A549 (cell line): ENCODE measurements around the gene PTPRD.

Experiments
- BHLHE40 ChIP-seq: IDR thresholded peaks from 2 replicates; pipeline ENCODE4 v1.6.1; 2012; ENCODE audit warnings: low read depth, low read length, inconsistent platforms
- HOXA7 ChIP-seq: fragments of 250-450 bp; sonication (Bioruptor Pico); IDR thresholded peaks from 2 replicates; pipeline ENCODE4 v1.5.0; 2020; ENCODE audit warnings: mild to moderate bottlenecking, moderate library complexity
- PHF8 ChIP-seq: fragments of 200-600 bp; sonication (generic); IDR thresholded peaks from 2 replicates; pipeline ENCODE4 v1.6.1; 2016; ENCODE audit warnings: low read depth, mild to moderate bottlenecking, antibody characterized with exemption, moderate library complexity, borderline replicate concordance
- RCOR1 ChIP-seq: fragments of 150-350 bp; IDR thresholded peaks from 2 replicates; pipeline ENCODE4 v1.6.1; 2014; ENCODE audit warnings: antibody characterized with exemption, low read length, low read depth
- RFX5 ChIP-seq: fragments of 450-650 bp; IDR thresholded peaks from 2 replicates; pipeline ENCODE4 v1.7.1; 2014; ENCODE audit warnings: antibody characterized with exemption, mild to moderate bottlenecking, moderate library complexity
- SREBF2 ChIP-seq: fragments of 450-650 bp; IDR thresholded peaks from 2 replicates; pipeline ENCODE4 v1.6.1; 2014; ENCODE audit warnings: mild to moderate bottlenecking, moderate library complexity
- TP53 ChIP-seq: fragments of 250-450 bp; sonication (Bioruptor Pico); IDR thresholded peaks from 2 replicates; pipeline ENCODE4 v1.5.0; 2021; ENCODE audit warnings: mild to moderate bottlenecking, moderate library complexity
- TF ChIP-seq, protein P1 (sequence below): fragments of 200-600 bp; sonication (generic); IDR thresholded peaks from 2 replicates; pipeline ENCODE4 v1.6.1; 2016; ENCODE audit warnings: antibody characterized with exemption, mild to moderate bottlenecking, moderate library complexity
- TF ChIP-seq, protein P2 (sequence below): IDR thresholded peaks from 2 replicates; pipeline ENCODE4 v1.6.1; 2012
- TF ChIP-seq, protein P3 (sequence below): fragments of >200 bp; sonication (Bioruptor Twin); formaldehyde crosslinking; IDR thresholded peaks from 3 replicates; pipeline ENCODE4 v1.5.1; 2016

DNA sequence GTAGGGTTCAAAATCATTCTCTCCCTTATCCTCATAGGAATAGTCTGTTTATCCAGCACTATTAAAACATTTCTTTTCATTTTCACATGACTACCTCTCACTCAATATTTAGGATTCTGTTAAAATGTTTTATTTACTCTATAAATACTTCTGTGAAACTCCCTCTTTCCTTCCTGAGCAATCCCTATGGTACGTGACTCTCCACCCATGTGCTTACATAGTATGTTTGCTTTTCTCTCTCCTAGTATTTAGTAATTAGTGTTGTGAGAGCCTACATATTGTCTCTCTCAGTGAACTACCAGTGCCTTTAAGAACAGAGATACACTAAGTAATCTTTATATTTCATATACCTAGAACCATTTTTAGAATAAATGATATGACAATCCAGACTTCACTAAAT, 46.0 kb downstream of the PTPRD start:
- TF ChIP-seq, protein P1, sequence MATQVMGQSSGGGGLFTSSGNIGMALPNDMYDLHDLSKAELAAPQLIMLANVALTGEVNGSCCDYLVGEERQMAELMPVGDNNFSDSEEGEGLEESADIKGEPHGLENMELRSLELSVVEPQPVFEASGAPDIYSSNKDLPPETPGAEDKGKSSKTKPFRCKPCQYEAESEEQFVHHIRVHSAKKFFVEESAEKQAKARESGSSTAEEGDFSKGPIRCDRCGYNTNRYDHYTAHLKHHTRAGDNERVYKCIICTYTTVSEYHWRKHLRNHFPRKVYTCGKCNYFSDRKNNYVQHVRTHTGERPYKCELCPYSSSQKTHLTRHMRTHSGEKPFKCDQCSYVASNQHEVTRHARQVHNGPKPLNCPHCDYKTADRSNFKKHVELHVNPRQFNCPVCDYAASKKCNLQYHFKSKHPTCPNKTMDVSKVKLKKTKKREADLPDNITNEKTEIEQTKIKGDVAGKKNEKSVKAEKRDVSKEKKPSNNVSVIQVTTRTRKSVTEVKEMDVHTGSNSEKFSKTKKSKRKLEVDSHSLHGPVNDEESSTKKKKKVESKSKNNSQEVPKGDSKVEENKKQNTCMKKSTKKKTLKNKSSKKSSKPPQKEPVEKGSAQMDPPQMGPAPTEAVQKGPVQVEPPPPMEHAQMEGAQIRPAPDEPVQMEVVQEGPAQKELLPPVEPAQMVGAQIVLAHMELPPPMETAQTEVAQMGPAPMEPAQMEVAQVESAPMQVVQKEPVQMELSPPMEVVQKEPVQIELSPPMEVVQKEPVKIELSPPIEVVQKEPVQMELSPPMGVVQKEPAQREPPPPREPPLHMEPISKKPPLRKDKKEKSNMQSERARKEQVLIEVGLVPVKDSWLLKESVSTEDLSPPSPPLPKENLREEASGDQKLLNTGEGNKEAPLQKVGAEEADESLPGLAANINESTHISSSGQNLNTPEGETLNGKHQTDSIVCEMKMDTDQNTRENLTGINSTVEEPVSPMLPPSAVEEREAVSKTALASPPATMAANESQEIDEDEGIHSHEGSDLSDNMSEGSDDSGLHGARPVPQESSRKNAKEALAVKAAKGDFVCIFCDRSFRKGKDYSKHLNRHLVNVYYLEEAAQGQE = no peak
- TF ChIP-seq, protein P2, sequence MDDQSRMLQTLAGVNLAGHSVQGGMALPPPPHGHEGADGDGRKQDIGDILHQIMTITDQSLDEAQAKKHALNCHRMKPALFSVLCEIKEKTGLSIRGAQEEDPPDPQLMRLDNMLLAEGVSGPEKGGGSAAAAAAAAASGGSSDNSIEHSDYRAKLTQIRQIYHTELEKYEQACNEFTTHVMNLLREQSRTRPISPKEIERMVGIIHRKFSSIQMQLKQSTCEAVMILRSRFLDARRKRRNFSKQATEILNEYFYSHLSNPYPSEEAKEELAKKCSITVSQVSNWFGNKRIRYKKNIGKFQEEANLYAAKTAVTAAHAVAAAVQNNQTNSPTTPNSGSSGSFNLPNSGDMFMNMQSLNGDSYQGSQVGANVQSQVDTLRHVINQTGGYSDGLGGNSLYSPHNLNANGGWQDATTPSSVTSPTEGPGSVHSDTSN = no peak
- TF ChIP-seq, protein P3, sequence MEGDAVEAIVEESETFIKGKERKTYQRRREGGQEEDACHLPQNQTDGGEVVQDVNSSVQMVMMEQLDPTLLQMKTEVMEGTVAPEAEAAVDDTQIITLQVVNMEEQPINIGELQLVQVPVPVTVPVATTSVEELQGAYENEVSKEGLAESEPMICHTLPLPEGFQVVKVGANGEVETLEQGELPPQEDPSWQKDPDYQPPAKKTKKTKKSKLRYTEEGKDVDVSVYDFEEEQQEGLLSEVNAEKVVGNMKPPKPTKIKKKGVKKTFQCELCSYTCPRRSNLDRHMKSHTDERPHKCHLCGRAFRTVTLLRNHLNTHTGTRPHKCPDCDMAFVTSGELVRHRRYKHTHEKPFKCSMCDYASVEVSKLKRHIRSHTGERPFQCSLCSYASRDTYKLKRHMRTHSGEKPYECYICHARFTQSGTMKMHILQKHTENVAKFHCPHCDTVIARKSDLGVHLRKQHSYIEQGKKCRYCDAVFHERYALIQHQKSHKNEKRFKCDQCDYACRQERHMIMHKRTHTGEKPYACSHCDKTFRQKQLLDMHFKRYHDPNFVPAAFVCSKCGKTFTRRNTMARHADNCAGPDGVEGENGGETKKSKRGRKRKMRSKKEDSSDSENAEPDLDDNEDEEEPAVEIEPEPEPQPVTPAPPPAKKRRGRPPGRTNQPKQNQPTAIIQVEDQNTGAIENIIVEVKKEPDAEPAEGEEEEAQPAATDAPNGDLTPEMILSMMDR = no peak
- no peak for TF ChIP-seq BHLHE40
- TF ChIP-seq PHF8 = no peak
- TF ChIP-seq RFX5 = no peak
- TF ChIP-seq SREBF2 = no peak
- no peak for TF ChIP-seq TP53 (CRISPR knock-in tag)
- no peak for TF ChIP-seq HOXA7 (CRISPR knock-in tag)
- no peak for TF ChIP-seq RCOR1
